ENCODE results near the gene SYPL2.

DNA sequence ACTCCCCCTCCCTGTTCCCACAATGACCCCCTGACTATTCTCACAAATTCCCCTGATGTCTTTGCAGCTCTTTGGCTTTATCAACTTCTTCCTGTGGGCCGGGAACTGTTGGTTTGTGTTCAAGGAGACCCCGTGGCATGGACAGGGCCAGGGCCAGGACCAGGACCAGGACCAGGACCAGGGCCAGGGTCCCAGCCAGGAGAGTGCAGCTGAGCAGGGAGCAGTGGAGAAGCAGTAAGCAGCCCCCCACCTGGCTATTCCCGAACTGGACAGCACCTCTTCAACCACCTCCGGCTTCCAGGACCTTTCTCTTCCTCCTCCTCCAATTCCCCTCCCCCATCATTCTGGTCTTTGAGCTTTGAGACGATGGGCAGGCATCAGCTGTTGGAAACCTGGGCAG is 13.0 kb downstream of the SYPL2 start:
- TF ChIP-seq RXRA (IDR thresholded peaks at IDR 0.05) (no peak), JUND (IDR thresholded peaks at IDR 0.05) (no peak), GABPA (IDR thresholded peaks at IDR 0.05 in 1 of 2, conservative IDR thresholded peaks at IDR 0.05 in 1 of 2) (no peak), TAF1 (conservative IDR thresholded peaks at IDR 0.05) (no peak), YY1 (IDR thresholded peaks at IDR 0.05) (no peak), RAD21 (IDR thresholded peaks at IDR 0.05) (no peak), FOXA1 (IDR thresholded peaks at IDR 0.05) (no peak)
- TF ChIP-seq, protein P1, sequence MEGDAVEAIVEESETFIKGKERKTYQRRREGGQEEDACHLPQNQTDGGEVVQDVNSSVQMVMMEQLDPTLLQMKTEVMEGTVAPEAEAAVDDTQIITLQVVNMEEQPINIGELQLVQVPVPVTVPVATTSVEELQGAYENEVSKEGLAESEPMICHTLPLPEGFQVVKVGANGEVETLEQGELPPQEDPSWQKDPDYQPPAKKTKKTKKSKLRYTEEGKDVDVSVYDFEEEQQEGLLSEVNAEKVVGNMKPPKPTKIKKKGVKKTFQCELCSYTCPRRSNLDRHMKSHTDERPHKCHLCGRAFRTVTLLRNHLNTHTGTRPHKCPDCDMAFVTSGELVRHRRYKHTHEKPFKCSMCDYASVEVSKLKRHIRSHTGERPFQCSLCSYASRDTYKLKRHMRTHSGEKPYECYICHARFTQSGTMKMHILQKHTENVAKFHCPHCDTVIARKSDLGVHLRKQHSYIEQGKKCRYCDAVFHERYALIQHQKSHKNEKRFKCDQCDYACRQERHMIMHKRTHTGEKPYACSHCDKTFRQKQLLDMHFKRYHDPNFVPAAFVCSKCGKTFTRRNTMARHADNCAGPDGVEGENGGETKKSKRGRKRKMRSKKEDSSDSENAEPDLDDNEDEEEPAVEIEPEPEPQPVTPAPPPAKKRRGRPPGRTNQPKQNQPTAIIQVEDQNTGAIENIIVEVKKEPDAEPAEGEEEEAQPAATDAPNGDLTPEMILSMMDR (IDR thresholded peaks at IDR 0.05; ENCODE audit: low read depth, low read length, missing input control): no peak
- TF ChIP-seq, protein P2, sequence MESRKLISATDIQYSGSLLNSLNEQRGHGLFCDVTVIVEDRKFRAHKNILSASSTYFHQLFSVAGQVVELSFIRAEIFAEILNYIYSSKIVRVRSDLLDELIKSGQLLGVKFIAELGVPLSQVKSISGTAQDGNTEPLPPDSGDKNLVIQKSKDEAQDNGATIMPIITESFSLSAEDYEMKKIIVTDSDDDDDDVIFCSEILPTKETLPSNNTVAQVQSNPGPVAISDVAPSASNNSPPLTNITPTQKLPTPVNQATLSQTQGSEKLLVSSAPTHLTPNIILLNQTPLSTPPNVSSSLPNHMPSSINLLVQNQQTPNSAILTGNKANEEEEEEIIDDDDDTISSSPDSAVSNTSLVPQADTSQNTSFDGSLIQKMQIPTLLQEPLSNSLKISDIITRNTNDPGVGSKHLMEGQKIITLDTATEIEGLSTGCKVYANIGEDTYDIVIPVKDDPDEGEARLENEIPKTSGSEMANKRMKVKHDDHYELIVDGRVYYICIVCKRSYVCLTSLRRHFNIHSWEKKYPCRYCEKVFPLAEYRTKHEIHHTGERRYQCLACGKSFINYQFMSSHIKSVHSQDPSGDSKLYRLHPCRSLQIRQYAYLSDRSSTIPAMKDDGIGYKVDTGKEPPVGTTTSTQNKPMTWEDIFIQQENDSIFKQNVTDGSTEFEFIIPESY (IDR thresholded peaks at IDR 0.05): no peak
- TF ChIP-seq, protein P3, sequence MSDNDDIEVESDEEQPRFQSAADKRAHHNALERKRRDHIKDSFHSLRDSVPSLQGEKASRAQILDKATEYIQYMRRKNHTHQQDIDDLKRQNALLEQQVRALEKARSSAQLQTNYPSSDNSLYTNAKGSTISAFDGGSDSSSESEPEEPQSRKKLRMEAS (IDR thresholded peaks at IDR 0.05): no peak
